Activated CD4-positive, alpha-beta memory T cell treated with anti-CD3 and anti-CD28 coated beads, Interleukin-2, amount 10 ng/mL, durations not matched to agents 7 days and 5 days (primary cell): ENCODE data around the gene POPDC2. TPM values are rescaled to one million over a fixed set of nuclear protein-coding genes. Genes with fewer than 3 reads are reported as not detected.
"Not testable (repeated sequence)": the region's sequence is repeated elsewhere in the genome, so short reads cannot be mapped to it uniquely, and the experiment has no call there.

ENCODE experiments used
- CTCF ChIA-PET: fragments of 350-600 bp; sonication (Branson Sonifier 250); formaldehyde crosslinking; loops from one replicate; lab custom pipeline; 2021; ENCODE audit warnings: antibody characterized with exemption, inconsistent platforms; lab: Charles Lee
- POLR2A ChIA-PET: fragments of 350-600 bp; sonication (Branson Sonifier 250); formaldehyde crosslinking; loops from one replicate; lab custom pipeline; 2021; ENCODE audit warnings: antibody characterized with exemption; lab: Charles Lee
- DNase-seq: peaks from one replicate; pipeline ENCODE4 v3.0.0-alpha.2; 2020
- H3K27ac Mint-ChIP-seq: one replicate; pipeline ENCODE4 v1.8.0; 2021; ENCODE audit warnings: mild to moderate bottlenecking, mixed read lengths
- H3K27me3 Mint-ChIP-seq: one replicate; pipeline ENCODE4 v1.8.0; 2021; ENCODE audit warnings: mixed read lengths
- H3K36me3 Mint-ChIP-seq: one replicate; pipeline ENCODE4 v1.8.0; 2021; ENCODE audit warnings: low read depth, mixed read lengths
- H3K4me1 Mint-ChIP-seq: one replicate; pipeline ENCODE4 v1.8.0; 2021; ENCODE audit warnings: mixed read lengths
- H3K4me3 Mint-ChIP-seq: one replicate; pipeline ENCODE4 v1.8.0; 2021; ENCODE audit warnings: mild to moderate bottlenecking, mixed read lengths
- H3K9me3 Mint-ChIP-seq: one replicate; pipeline ENCODE4 v1.8.0; 2021; ENCODE audit warnings: mixed read lengths
- total RNA-seq, 2 experiments: library from RNA; stranded (reverse); gene quantifications; one replicate each; pipeline ENCODE4 v1.2.3, GENCODE V29; 2021

POPDC2 gene
- total RNA-seq, 2 experiments from 2014 or later = 2.4 to 3.2 TPM

DNA sequence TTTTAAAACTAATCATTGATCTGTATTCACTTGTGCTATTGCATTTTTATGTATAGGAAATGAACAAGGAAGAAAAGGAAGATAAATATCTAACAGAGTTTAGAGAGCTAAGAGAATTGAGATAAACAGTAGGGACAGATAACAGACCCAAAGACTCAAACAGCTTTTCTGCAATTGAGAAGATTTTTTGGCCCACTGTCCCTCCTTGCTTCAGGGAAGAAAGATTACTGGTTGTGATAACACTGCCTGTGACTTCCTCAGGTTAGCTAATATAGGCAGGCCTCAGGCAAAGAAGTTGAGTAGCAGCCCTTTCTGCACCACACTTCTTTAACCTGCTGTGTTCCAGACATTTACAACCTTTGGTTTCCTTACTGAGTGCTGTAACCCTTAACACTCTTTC lies 19.5 kb upstream of the POPDC2 start:
- H3K36me3 Mint-ChIP-seq = peaks cover 14% of the 10 kb centered on the region
- no peaks in the 10 kb centered on the region for H3K27me3 Mint-ChIP-seq
- no peaks in the 10 kb centered on the region for H3K9me3 Mint-ChIP-seq
- H3K4me3 Mint-ChIP-seq = no peak overlapping the region
- CTCF ChIA-PET = interaction anchor here (0.7 to 3.2 kb wide), 10 partner anchors 11 to 796 kb away, joined by 3 to 29 read pairs (median 6); partner anchors contain the start of genes CD80, TIMMDC1 and TMEM39A
- H3K27ac Mint-ChIP-seq = no peak overlapping the region
- peaks cover 22% of the 10 kb centered on the region for H3K4me1 Mint-ChIP-seq
- POLR2A ChIA-PET = interaction anchor here (0.7 to 1.9 kb wide), 5 partner anchors 122 to 216 kb away, joined by 3 to 5 read pairs (median 4); partner anchors contain the start of genes TIMMDC1 and TMEM39A
- DNase-seq = no peak

DNA sequence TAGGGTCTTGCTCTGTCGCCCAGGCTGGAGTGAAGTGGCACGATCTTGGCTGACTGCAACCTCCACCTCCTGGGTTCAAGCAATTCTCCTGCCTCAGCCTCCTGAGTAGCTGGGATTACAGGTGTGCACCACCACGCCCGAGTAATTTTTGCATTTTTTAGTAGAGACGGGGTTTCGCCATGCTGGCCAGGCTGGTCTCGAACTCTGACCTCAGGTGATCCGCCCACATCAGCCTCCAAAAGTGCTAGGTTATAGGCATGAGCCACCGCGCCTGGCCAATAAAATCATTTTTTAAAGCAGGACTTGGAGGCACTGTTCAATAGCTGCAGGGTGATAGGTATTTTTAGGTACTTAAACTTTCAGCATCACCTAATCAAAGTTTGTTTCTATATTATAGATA lies 17.8 kb upstream of the POPDC2 start:
- DNase-seq, H3K27me3 Mint-ChIP-seq, H3K4me3 Mint-ChIP-seq, H3K27ac Mint-ChIP-seq, H3K9me3 Mint-ChIP-seq, CTCF ChIA-PET: not testable (repeated sequence)
- Mint-ChIP-seq H3K4me1 (peaks cover 26% of the 10 kb centered on the region), H3K36me3 (peaks cover 20% of the 10 kb centered on the region)
- POLR2A ChIA-PET = interaction anchor here (0.7 to 3.6 kb wide), 5 partner anchors 14 to 433 kb away, joined by 3 to 33 read pairs (median 19); partner anchors contain the start of gene TMEM39A

DNA sequence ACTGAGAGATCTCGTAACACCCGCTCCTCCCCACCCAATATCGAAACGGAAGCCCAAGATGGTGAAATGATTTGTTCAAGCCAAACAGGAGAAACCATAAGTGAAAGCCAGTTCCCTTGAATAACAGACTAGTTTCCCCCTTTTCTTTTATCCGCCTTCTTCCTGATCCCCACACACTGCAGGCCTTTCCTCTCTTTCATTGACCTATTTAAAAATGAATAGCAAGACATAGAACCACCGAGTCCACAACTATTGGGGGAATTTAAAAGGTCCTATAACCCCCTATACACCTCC lies 17.2 kb upstream of the POPDC2 start:
- DNase-seq = no peak
- POLR2A ChIA-PET = interaction anchor here (1.1 to 3.6 kb wide), 16 partner anchors 13 to 355 kb away, joined by 3 to 33 read pairs (median 10); partner anchors contain the start of genes CD80, POGLUT1, TIMMDC1 and TMEM39A
- H3K9me3 Mint-ChIP-seq = no peaks in the 10 kb centered on the region

DNA sequence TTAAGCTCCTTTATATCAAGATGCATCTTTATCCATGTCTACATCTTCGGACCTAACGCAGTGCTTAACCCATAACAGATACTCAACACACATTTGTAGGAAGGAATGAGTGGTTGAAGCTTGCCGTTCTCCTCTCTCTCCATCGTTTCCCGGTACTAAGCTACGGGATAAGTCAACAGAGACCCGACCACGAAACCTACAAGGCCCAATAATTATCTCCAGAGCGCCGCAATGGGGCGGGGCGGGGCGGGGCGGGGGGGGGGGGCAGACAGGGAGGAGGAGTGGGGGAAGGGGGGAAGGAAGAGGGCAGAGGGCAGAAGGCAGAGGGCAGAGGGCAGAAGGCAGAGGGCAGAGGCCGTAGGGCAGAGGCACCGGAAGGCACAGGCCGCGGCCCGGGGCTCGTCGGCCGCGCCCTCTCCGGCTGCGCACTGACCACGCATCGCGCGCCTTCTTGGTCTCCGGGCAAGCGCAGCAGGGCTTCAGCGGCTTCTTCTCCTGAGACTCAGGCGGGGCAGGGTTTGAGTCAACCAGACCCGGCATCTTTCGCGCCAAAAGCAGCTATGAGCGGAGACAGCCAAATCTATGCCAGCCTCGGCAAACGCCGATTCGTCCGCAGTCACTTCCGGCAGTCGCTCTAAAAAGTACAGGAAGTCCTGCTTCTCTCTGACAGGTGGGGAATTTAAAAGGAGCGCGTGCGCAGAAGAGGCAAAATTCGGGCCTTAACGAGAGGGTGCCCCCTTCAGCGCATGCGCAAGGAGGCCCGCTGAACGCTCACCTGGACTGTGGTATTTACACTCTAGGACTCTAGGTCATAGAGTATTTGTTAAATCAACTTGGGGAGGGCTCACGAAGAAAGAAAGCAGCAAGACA lies 16.6 kb upstream of the POPDC2 start, which contains the start of gene COX17:
COX17 (minus strand) TSS at position 636 of the 870 bp plus-strand sequence; CDS start at position 540, 96 bp downstream.
- Mint-ChIP-seq H3K27ac (peak within 1 kb of the TSS; percentile 92), H3K9me3 (no peaks in the 10 kb centered on the region), H3K27me3 (no peaks in the 10 kb centered on the region), H3K4me1 (peaks cover 29% of the 10 kb centered on the region), H3K4me3 (peak within 1 kb of the TSS; percentile 74), H3K36me3 (peaks cover 30% of the 10 kb centered on the region)
- ChIA-PET POLR2A (interaction anchor here (0.6 to 3.6 kb wide), 22 partner anchors 10 to 1785 kb away, joined by 3 to 33 read pairs (median 9); partner anchors contain the start of genes CD80, LRRC58, POGLUT1 and TIMMDC1), CTCF (interaction anchor here (1.5 to 3.3 kb wide), 3 partner anchors 37 to 214 kb away, joined by 3 to 18 read pairs (median 5); partner anchors contain the start of genes CD80 and TMEM39A)
- peak; percentile 97 for DNase-seq

More for the DNA sequence above, 17.2 kb upstream of the POPDC2 start:
- CTCF ChIA-PET = interaction anchor here (3.3 kb wide), 1 partner anchor 119 kb away, joined by 18 read pairs; the partner anchor contains the start of gene CD80
- Mint-ChIP-seq H3K27me3 (no peaks in the 10 kb centered on the region), H3K4me3 (peak overlapping the region; percentile 74), H3K4me1 (peaks cover 29% of the 10 kb centered on the region), H3K36me3 (peaks cover 26% of the 10 kb centered on the region), H3K27ac (peak overlapping the region; percentile 92)

DNA sequence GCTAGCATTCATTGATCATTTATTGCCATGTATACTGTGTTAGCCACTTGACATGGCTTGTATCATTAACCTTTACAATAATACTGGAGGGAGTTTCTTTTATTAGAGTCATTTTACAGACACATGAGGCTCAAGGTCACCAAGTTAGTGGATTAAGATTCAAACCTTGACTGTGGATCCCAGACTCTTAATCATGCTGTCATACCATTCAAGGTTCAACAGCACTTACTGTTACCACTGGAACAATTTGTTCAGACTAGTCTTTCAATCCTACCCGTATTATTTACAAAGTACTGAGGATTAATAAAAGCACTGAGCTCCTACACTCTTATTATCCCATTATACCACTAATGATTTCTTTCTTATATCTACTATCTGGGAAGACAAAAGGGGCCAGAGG lies 15.6 kb upstream of the POPDC2 start:
- CTCF ChIA-PET = interaction anchor here (1.0 to 3.3 kb wide), 4 partner anchors 18 to 213 kb away, joined by 3 to 18 read pairs (median 4); partner anchors contain the start of genes CD80 and TMEM39A
- POLR2A ChIA-PET = interaction anchor here (1.0 to 3.6 kb wide), 20 partner anchors 9 to 673 kb away, joined by 3 to 33 read pairs (median 10); partner anchors contain the start of genes CD80, LRRC58, POGLUT1 and TIMMDC1
- Mint-ChIP-seq H3K27me3 (no peaks in the 10 kb centered on the region), H3K36me3 (peaks cover 40% of the 10 kb centered on the region), H3K9me3 (no peaks in the 10 kb centered on the region), H3K27ac (peak overlapping the region; percentile 92), H3K4me3 (peak overlapping the region; percentile 74), H3K4me1 (peaks cover 33% of the 10 kb centered on the region)
- no peak for DNase-seq

DNA sequence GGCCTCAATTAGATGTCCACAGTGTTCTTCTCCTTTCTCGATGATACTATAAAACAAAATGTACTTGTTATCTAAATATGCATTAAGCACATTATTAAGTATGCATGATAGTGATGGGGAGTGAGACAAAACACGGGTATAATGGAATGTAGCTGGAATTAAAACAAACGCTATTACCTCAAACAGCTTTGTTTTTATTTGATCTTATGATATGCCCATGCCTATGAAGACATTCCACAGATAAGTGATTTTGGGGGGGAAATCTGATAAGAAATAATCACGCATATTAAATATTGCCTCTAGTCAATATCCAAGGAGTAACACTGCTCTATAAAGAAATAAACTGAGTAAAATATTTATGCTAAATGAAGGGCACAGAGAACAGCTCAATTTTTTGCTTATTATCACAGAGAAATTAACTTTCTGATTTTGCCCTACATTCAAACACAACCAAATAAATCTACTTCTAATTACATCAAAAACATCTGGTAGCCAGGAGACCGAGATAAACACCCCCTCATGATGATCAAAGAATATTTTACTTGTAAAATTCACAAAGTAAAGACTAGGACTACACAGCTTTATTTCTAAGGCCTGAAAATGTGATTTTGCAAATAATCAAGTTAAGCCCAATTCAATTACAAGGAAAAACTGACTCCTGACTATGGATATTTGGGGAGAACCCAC lies 14.9 kb upstream of the POPDC2 start:
- Mint-ChIP-seq H3K4me3 (peak overlapping the region; percentile 74), H3K9me3 (no peaks in the 10 kb centered on the region), H3K27ac (peak overlapping the region; percentile 92), H3K4me1 (peaks cover 33% of the 10 kb centered on the region), H3K36me3 (peaks cover 46% of the 10 kb centered on the region), H3K27me3 (no peaks in the 10 kb centered on the region)
- no peak for DNase-seq
- POLR2A ChIA-PET = interaction anchor here (0.6 to 3.6 kb wide), 18 partner anchors 8 to 674 kb away, joined by 3 to 32 read pairs (median 7); partner anchors contain the start of genes ADPRH, CD80, GSK3B and LRRC58
- CTCF ChIA-PET = interaction anchor here (1.0 to 3.3 kb wide), 5 partner anchors 17 to 211 kb away, joined by 3 to 18 read pairs (median 3); partner anchors contain the start of gene CD80

DNA sequence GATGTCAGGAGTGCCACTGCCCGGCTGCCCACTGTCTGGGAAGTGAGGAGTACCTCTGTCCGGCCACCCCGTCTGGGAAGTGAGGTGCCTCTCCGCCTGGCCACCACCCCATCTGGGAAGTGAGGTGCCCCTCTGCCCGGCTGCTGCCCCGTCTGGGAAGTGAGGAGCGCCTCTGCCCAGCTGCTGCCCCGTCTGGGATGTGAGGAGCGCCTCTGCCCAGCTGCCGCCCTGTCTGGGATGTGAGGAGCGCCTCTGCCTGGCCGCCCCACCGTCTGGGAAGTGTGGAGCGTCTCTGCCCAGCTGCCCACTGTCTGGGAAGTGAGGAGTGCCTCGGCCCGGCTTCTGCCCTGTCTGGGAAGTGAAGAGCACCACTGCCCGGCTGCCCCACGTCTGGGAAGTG lies 13.5 kb upstream of the POPDC2 start:
- H3K36me3 Mint-ChIP-seq = peaks cover 59% of the 10 kb centered on the region
- H3K9me3 Mint-ChIP-seq = no peaks in the 10 kb centered on the region
- H3K27ac Mint-ChIP-seq = no peak overlapping the region
- no peak for DNase-seq
- no peak overlapping the region for H3K4me3 Mint-ChIP-seq
- no peaks in the 10 kb centered on the region for H3K27me3 Mint-ChIP-seq
- H3K4me1 Mint-ChIP-seq = peaks cover 35% of the 10 kb centered on the region
- POLR2A ChIA-PET = no interaction called here
- CTCF ChIA-PET = no interaction called here

DNA sequence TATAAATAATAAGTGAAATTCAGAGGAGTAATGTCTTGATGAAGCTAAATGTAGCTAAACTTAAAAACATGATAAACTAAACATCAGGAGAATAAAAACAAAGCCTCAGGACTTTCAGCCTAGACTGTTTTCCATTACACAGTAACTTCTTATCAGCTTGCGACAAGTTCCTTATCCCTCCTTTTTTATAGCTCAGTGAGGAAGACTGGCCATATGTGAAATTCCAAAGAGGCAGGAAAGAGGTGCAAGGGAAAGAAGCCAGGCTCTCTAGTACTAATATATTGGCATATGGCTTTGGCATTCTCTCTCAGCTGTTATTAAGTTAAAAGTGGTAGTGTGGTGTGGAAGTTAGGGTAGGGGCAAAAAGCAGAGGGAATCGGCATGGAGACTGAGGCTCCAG lies 12.4 kb upstream of the POPDC2 start:
- Mint-ChIP-seq H3K4me3 (no peak overlapping the region), H3K9me3 (no peaks in the 10 kb centered on the region), H3K27me3 (no peaks in the 10 kb centered on the region), H3K27ac (no peak overlapping the region), H3K36me3 (peaks cover 60% of the 10 kb centered on the region), H3K4me1 (peaks cover 34% of the 10 kb centered on the region)
- ChIA-PET CTCF (interaction anchor here (0.9 to 1.4 kb wide), 4 partner anchors 9 to 114 kb away, joined by 3 to 4 read pairs (median 4); partner anchors contain the start of gene CD80), POLR2A (interaction anchor here (0.8 to 2.4 kb wide), 4 partner anchors 10 to 423 kb away, joined by 3 to 9 read pairs (median 4); no protein-coding TSS in a partner anchor)
- DNase-seq = no peak

DNA sequence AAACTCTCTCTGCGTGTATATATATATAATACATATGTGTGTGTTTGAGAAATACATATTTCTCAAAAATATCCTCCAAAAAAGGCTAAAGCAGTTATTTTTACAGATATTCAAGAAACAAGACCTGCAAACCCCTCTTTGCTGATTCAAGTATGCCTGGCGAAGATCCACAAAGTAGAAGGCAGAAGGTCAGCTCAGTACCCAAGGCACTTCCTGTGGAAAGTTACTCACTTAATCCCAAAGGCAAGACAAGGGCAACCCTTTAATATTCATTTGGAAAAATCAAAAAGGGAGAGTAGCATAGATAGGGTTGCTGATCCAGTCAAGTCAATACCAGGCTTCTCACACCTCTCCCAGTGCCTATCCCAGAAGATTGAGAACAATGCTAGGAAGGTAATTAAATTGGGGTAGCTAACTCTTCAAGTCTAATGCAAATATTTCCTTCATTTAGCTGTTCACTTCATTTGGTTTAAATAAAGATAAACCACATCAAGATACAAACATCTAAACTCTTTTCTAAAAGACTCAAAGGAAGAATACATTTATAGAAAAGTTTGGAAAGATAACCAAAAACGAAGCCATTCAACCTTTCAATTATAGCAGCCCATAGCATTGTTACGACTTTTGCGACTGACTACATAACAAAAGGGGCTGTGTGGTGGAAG lies 9.6 kb upstream of the POPDC2 start:
- no peaks in the 10 kb centered on the region for H3K27me3 Mint-ChIP-seq
- ChIA-PET CTCF (no interaction called here), POLR2A (no interaction called here)
- no peak overlapping the region for H3K27ac Mint-ChIP-seq
- H3K4me1 Mint-ChIP-seq = peaks cover 16% of the 10 kb centered on the region
- peaks cover 68% of the 10 kb centered on the region for H3K36me3 Mint-ChIP-seq
- H3K4me3 Mint-ChIP-seq = no peak overlapping the region
- no peaks in the 10 kb centered on the region for H3K9me3 Mint-ChIP-seq
- DNase-seq = no peak

DNA sequence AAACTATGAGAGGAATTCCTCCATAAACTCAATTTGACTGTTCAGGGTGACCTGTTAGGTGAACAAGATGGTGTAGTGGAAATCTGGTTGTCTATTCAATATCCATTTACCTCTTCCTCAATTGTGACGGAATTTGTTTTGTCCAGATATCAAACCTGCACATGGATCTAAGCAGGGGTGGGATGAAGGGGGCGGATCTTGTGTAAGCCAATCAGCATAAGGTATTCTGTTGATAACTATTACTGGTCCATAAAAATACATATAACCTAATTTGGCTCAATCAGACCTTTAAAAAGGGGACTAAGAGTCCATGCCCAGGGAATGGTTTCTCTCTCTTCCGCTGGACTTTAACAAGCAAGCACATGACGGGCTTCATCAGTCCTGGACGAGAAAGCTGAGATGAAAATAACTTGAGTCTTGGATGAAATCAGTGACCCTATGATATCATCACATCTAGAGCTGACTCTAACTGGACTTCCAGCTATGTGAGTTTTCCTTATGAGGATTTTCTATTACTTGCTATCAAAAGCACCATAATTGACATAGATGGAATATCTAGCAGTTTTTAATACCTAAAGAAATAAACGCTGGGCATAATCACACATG lies 5.7 kb upstream of the POPDC2 start:
- CTCF ChIA-PET = interaction anchor here (1.0 to 1.3 kb wide), 2 partner anchors 15 to 66 kb away, joined by 3 read pairs; no protein-coding TSS in a partner anchor
- H3K27ac Mint-ChIP-seq = no peak overlapping the region
- no peak overlapping the region for H3K4me3 Mint-ChIP-seq
- H3K36me3 Mint-ChIP-seq = peaks cover 42% of the 10 kb centered on the region
- no peaks in the 10 kb centered on the region for H3K27me3 Mint-ChIP-seq
- no peak for DNase-seq
- POLR2A ChIA-PET = interaction anchor here (1.3 to 3.8 kb wide), 2 partner anchors 10 to 11 kb away, joined by 5 to 19 read pairs; partner anchors contain the start of gene COX17
- no peaks in the 10 kb centered on the region for H3K9me3 Mint-ChIP-seq
- H3K4me1 Mint-ChIP-seq = peaks cover 13% of the 10 kb centered on the region

DNA sequence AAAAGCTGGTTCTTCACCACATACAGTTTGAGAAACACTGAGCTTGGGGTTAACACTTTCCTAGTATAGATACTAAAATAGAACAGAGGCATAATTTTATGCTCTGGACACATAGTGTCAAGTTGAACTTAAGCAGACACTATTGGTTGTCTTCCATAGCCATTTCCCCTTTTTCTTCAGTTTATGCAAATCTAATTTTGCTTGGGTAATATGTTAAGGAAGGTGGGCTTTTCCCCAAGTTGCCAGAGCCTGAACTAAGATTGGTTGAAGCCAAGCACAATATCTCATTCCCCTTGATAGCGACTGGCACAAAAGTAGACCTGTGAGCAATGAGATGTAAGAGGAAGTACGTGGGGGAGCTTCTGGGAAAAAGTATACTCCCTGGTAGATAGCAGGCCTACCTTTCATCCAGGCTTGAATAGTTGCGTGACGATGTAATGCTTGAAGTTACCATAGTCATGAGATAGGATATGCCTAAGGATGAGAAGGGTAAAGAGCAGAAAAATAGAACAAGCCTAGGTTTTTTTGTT lies 4.5 kb upstream of the POPDC2 start:
- Mint-ChIP-seq H3K4me1 (peaks cover 12% of the 10 kb centered on the region), H3K27me3 (no peaks in the 10 kb centered on the region), H3K9me3 (no peaks in the 10 kb centered on the region), H3K4me3 (no peak overlapping the region), H3K27ac (no peak overlapping the region), H3K36me3 (peaks cover 32% of the 10 kb centered on the region)
- ChIA-PET POLR2A (interaction anchor here (1.3 to 3.8 kb wide), 2 partner anchors 12 to 19 kb away, joined by 3 to 19 read pairs; partner anchors contain the start of gene COX17), CTCF (no interaction called here)
- DNase-seq = no peak
